HG03159 (cell line): Measurements from ENCODE around the gene URGCP.
A peak's percentile ranks its signal among the peaks of the same experiment; 100 is the strongest.

Source experiments
- ATAC-seq: cut with Tn5 transposase; IDR thresholded peaks from one replicate; pipeline ENCODE4 v1.9.1; 2021; ENCODE audit warnings: mild to moderate bottlenecking, moderate library complexity; ENCODE audit not compliant: unreplicated experiment

The URGCP gene

DNA sequence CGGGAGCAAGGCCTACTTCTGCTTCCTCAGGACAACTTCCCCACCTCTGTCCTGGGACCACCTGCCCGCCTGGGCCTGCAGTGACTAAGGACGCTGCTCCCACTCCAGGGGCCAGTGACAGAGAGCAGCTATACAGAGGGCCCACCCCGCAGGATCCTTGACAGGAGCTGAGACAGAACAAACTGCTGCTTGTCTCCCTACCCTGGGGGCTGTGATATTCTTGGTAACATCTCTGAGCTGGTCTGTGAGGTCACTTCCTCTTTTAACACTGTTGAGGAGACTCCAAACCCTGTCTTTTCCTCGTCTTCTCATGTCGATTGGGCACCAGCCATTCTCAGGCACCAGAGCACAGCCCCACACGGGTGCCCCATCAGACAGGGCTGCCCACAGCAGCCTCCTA lies 30.2 kb downstream of the URGCP start:
- no peak for ATAC-seq

DNA sequence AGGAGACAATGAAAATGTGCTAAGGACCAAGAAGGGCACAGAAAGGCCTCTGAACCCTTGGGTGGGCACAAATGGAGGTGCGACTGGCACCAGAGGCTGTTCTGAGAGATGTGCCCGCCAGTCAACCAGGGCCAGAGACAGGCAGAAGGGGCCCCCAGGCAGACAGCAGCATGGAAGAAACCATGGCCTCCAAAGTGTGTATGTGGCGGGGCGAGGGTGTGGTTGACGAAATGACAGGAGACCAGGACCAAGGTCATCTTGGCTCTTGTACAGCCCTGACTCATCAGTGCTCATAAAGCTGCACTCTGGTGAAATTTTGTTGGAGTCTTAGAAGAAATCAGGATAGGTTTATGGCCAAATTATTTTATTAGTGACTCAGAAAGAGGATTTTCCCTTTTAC lies 33.1 kb downstream of the URGCP start:
- ATAC-seq: no peak

GRCh38 chr7:43872406-43873110 lies 33.8 kb downstream of the URGCP start:
- ATAC-seq: no peak

GRCh38 chr7:43871064-43871463 lies 35.3 kb downstream of the URGCP start:
- ATAC-seq: no peak

DNA sequence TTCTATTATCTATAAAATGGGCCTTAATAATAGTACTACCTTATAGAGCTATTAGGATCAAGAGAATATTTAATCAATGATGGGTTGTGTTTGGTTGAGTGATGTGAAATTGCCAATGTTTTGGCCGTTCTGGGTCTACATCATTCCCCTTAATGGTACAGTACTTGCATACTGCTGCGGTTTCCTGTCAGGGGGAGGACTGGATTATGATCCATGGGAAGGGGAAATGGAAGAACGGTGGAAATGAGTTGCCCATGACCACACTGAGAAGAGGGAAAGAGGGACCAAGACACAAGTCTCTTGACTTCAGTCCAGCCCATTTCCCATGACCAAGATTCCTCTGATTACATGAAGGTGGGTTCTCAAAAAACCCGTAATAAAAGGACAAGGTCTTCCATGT lies 36.1 kb downstream of the URGCP start:
- ATAC-seq: no peak

- ATAC-seq: peak; percentile 13
These were observed 36.5 kb downstream of the URGCP start for GRCh38 chr7:43869867-43870240.

- ATAC-seq: peak; percentile 84
These were observed 37.2 kb downstream of the URGCP start, which contains the start of gene MRPS24 for GRCh38 chr7:43869006-43869866. Gene MRPS24 (minus strand): TSS chr7:43869517. CDS start chr7:43869495, 22 bp downstream.

- ATAC-seq: no peak
These were observed 37.8 kb downstream of the URGCP start for GRCh38 chr7:43868681-43869005.

- ATAC-seq: no peak
These were observed 38.2 kb downstream of the URGCP start for GRCh38 chr7:43868181-43868580.

DNA sequence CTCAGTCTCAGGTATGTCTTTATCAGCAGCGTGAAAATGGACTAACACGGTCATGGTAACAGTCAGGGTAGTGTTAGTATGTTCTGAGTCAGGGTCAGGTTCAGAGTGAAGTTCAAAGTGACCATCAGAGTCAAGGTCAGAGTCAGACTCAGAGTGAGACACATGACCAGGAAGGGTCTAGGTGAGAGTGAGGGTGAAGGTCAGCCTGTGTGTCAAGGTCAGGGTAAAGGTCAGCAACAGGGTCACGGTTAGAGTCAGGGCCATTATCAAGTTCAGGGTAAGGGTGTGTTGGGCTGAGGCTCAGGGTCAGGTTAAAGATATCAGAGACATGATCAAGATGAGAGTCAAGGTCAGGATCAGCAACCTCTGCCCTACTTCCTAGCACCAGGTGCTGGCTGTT lies 41.1 kb downstream of the URGCP start:
- no peak for ATAC-seq

DNA sequence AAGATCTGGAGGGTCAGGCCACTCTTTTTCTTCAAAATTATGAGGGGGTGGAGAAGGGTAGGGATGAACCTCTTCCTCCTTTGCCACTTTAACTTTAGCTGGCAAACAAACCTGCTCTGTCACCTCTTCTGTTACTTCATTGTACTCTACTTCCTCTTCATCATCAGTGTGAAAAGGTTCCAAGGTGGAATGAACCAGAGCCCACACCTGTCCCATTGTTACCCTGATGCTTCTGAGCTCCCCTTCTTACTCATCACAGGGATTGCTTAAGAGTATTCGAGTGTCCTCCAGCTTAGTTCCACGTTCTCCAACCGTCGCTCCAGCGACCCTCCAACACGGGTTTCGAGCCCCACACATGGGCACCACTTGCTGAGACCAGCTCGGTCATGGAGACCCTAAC lies 42.3 kb downstream of the URGCP start:
- no peak for ATAC-seq

DNA sequence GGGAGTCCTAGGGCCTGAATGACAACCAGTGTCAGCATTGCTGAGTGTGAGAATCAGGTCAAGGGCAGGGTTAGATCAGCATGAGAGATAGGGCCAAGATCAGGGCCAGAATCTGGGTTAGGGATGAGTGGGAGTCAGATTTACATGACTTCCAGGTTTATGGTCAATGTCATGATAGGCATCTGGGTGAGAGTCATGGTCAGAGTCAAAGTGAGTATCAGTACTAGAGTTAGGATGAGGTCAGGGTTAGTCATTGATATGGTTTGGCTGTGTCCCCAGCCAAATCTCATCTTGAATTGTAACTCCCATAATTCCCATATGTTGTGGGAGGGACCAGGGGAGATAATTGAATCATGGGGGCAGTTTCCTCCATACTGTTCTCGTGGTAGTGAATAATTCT lies 49.4 kb downstream of the URGCP start:
- no peak for ATAC-seq

- ATAC-seq: no peak
These were observed 50.1 kb downstream of the URGCP start for GRCh38 chr7:43856316-43856715.

DNA sequence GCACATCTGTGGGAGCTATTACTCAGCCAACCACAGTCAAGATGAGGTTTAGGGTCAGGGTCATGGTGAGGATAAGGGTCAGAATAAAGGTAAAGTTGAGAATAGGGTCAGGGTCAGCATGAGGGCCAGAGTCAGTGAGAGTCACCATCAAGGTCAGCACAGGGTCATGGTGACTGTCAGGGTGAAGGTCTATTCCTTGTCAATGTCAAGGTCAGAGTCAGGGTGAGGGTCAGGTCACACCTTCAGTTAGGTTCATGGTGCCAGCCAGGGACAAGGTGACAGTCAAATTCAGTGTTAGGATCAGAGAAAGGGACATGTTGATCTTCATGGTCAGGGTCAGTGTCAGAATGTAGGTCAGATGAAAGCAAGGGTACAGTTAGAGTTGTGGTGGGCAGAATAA lies 51.2 kb downstream of the URGCP start:
- no peak for ATAC-seq

GRCh38 chr7:43851805-43852204 lies 54.6 kb downstream of the URGCP start:
- no peak for ATAC-seq

DNA sequence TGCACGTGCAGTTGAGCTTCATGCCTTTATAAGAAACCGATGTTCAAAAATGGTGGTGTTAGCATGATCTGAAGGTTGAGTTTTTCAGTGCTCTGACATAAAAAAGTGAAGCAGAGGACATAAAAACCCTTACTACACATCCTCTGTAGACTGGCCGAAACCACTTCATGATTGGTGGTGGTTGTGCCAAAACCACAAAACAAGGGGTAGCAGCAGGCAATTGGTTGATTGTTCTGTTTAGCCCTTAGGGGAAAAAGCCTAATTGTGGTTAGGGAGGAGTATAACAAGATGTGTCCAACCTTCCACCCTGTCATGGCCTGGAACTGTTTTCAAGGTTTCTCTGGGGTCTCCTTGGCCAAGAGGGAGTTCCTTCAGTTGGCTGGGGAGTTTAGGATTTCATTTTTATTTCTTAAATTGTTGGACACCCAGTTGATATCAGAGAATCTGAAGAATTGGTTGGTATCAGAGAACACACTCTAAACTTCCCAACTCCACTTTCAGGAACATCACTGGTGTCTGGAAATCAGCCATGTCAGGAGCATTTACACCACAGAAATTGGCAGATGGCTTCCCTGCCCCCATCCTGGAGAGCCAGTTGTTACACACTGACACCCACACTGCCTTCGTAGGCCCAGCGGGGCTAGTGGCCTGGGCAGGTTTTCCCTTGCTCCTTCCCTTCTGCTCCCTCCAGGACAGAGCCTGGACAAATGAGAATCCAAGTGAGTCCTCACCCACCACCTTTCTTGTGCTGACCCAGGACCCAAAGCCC lies 55.9 kb downstream of the URGCP start:
- no peak for ATAC-seq

GRCh38 chr7:43849047-43849446 lies 57.3 kb downstream of the URGCP start:
- no peak for ATAC-seq

- ATAC-seq: no peak
These were observed 58.9 kb downstream of the URGCP start for GRCh38 chr7:43847496-43847895.

- ATAC-seq: no peak
These were observed 61.7 kb downstream of the URGCP start for GRCh38 chr7:43844662-43845061.

GRCh38 chr7:43844257-43844656 lies 62.1 kb downstream of the URGCP start:
- no peak for ATAC-seq

GRCh38 chr7:43843296-43843695 lies 63.1 kb downstream of the URGCP start:
- no peak for ATAC-seq

- no peak for ATAC-seq
These were observed 68.2 kb downstream of the URGCP start for GRCh38 chr7:43838201-43838658.
